Neural progenitor cell (in vitro differentiated cells): ENCODE measurements around the gene RHBDD3. TPM values are rescaled to one million over a fixed set of nuclear protein-coding genes. Genes with fewer than 3 reads are reported as not detected.

Source experiments
- DNase-seq: peaks from one replicate; pipeline ENCODE4 v3.0.0-alpha.2; 2016; ENCODE audit warnings: low spot score
- H2AFZ ChIP-seq: fragments of 200-600 bp; sonication (generic); replicated peaks from 2 replicates; pipeline ENCODE4 v1.6.1; 2016; ENCODE audit warnings: antibody characterized with exemption
- H3F3A ChIP-seq: fragments of 200-600 bp; sonication (generic); 2 replicates; pipeline ENCODE4 v1.6.1; 2016; ENCODE audit warnings: antibody characterized with exemption, low read depth
- H3K27ac ChIP-seq: fragments of 200-600 bp; sonication (generic); 2 replicates; pipeline ENCODE4 v1.5.1; 2016; ENCODE audit warnings: mild to moderate bottlenecking
- H3K27me3 ChIP-seq: fragments of 200-600 bp; sonication (generic); 2 replicates; pipeline ENCODE4 v1.6.1; 2016; ENCODE audit warnings: mild to moderate bottlenecking, moderate library complexity
- H3K36me3 ChIP-seq: fragments of 200-600 bp; sonication (generic); 2 replicates; pipeline ENCODE4 v1.5.1; 2016
- H3K4me1 ChIP-seq: fragments of 200-600 bp; sonication (generic); 2 replicates; pipeline ENCODE4 v1.6.1; 2016; ENCODE audit warnings: mixed run types
- H3K4me2 ChIP-seq: fragments of 200-600 bp; sonication (generic); 2 replicates; pipeline ENCODE4 v1.6.1; 2016
- H3K4me3 ChIP-seq: fragments of 200-600 bp; sonication (generic); 2 replicates; pipeline ENCODE4 v1.5.1; 2016
- H3K79me2 ChIP-seq: fragments of 200-600 bp; sonication (generic); 2 replicates; pipeline ENCODE4 v1.6.1; 2016; ENCODE audit warnings: low read depth
- H3K9ac ChIP-seq: fragments of 200-600 bp; sonication (generic); 2 replicates; pipeline ENCODE4 v1.6.1; 2016
- H3K9me3 ChIP-seq: fragments of 200-600 bp; sonication (generic); 2 replicates; pipeline ENCODE4 v1.5.1; 2016; ENCODE audit warnings: low read depth
- H4K20me1 ChIP-seq: fragments of 200-600 bp; sonication (generic); 2 replicates; pipeline ENCODE4 v1.6.1; 2016; ENCODE audit warnings: low read depth
- H3K27ac Mint-ChIP-seq: 3 replicates; pipeline ENCODE4 v1.8.0; 2021; ENCODE audit warnings: mixed read lengths
- H3K27me3 Mint-ChIP-seq: 2 replicates; pipeline ENCODE4 v1.8.0; 2022; ENCODE audit warnings: low read depth, mild to moderate bottlenecking, inconsistent platforms, moderate library complexity, mixed read lengths; ENCODE audit not compliant: insufficient read depth
- H3K36me3 Mint-ChIP-seq: 3 replicates; pipeline ENCODE4 v1.8.0; 2021; ENCODE audit warnings: mixed read lengths
- H3K4me1 Mint-ChIP-seq: 3 replicates; pipeline ENCODE4 v1.8.0; 2021; ENCODE audit warnings: mixed read lengths
- H3K4me3 Mint-ChIP-seq: 3 replicates; pipeline ENCODE4 v1.8.0; 2021; ENCODE audit warnings: mild to moderate bottlenecking, moderate library complexity, mixed read lengths
- H3K9me3 Mint-ChIP-seq: 3 replicates; pipeline ENCODE4 v1.8.0; 2020; ENCODE audit warnings: mixed read lengths
- CTCF ChIP-seq: fragments of 200-600 bp; sonication (generic); IDR thresholded peaks from 2 replicates; pipeline ENCODE4 v1.5.1; 2017; ENCODE audit warnings: antibody characterized with exemption, mild to moderate bottlenecking
- EZH2 ChIP-seq: fragments of 200-600 bp; sonication (generic); IDR thresholded peaks from 2 replicates; pipeline ENCODE4 v1.6.1; 2017; ENCODE audit warnings: antibody characterized with exemption, mild to moderate bottlenecking, moderate library complexity
- EZH2phosphoT487 ChIP-seq: fragments of 200-600 bp; sonication (generic); IDR thresholded peaks from 2 replicates; pipeline ENCODE4 v1.6.1; 2017; ENCODE audit warnings: antibody characterized with exemption
- total RNA-seq: library from RNA; depleted of rRNA; stranded (reverse); fragments of >200 nt; gene quantifications from 2 replicates; pipeline ENCODE4 v1.2.3, GENCODE V29; 2015; ENCODE audit warnings: low replicate concordance

The RHBDD3 gene
- total RNA-seq, 1 donor from 2014 or later: 16.3 TPM

- Histone ChIP-seq H3K4me2 (no peak overlapping the region), H3K4me3 (no peak overlapping the region), H3F3A (peaks cover 8% of the 10 kb centered on the region), H4K20me1 (peaks cover 6% of the 10 kb centered on the region), H3K27ac (no peak overlapping the region), H3K9me3 (no peaks in the 10 kb centered on the region), H3K79me2 (no peaks in the 10 kb centered on the region), H3K27me3 (no peaks in the 10 kb centered on the region), H3K9ac (no peak overlapping the region), H2AFZ (no peak overlapping the region), H3K36me3 (no peaks in the 10 kb centered on the region), H3K4me1 (peaks cover 17% of the 10 kb centered on the region)
- TF ChIP-seq EZH2 (no peak), CTCF (no peak), EZH2phosphoT487 (no peak)
- DNase-seq: no peak
- no peaks in the 10 kb centered on the region for H3K36me3 Mint-ChIP-seq
- H3K4me3 Mint-ChIP-seq: no peak overlapping the region
- H3K27me3 Mint-ChIP-seq: no peaks in the 10 kb centered on the region
- H3K27ac Mint-ChIP-seq: no peak overlapping the region
- peaks cover 48% of the 10 kb centered on the region for H3K4me1 Mint-ChIP-seq
- no peaks in the 10 kb centered on the region for H3K9me3 Mint-ChIP-seq
These were observed 54.3 kb downstream of the RHBDD3 start for GRCh38 chr22:29213493-29213892.

- H3K79me2 ChIP-seq: no peaks in the 10 kb centered on the region
- Mint-ChIP-seq H3K36me3 (no peaks in the 10 kb centered on the region), H3K27ac (no peak overlapping the region), H3K9me3 (no peaks in the 10 kb centered on the region), H3K4me3 (no peak overlapping the region), H3K27me3 (no peaks in the 10 kb centered on the region), H3K4me1 (peaks cover 49% of the 10 kb centered on the region)
- no peaks in the 10 kb centered on the region for H3K27me3 ChIP-seq
- H3F3A ChIP-seq: peaks cover 10% of the 10 kb centered on the region
- TF ChIP-seq CTCF: no peak
- TF ChIP-seq EZH2: no peak
- TF ChIP-seq EZH2phosphoT487: no peak
- no peak overlapping the region for H3K4me2 ChIP-seq
- H2AFZ ChIP-seq: no peak overlapping the region
- H4K20me1 ChIP-seq: peaks cover 8% of the 10 kb centered on the region
- H3K36me3 ChIP-seq: no peaks in the 10 kb centered on the region
- no peak overlapping the region for H3K9ac ChIP-seq
- no peaks in the 10 kb centered on the region for H3K9me3 ChIP-seq
- peaks cover 24% of the 10 kb centered on the region for H3K4me1 ChIP-seq
- no peak overlapping the region for H3K4me3 ChIP-seq
- DNase-seq: no peak
- no peak overlapping the region for H3K27ac ChIP-seq
These were observed 55.0 kb downstream of the RHBDD3 start for GRCh38 chr22:29212743-29213142.

GRCh38 chr22:29211466-29211865 lies 56.3 kb downstream of the RHBDD3 start:
- DNase-seq: no peak
- no peaks in the 10 kb centered on the region for H3K36me3 Mint-ChIP-seq
- H3K9ac ChIP-seq: no peak overlapping the region
- H4K20me1 ChIP-seq: peaks cover 16% of the 10 kb centered on the region
- H3K9me3 Mint-ChIP-seq: no peaks in the 10 kb centered on the region
- H2AFZ ChIP-seq: no peak overlapping the region
- no peaks in the 10 kb centered on the region for H3K36me3 ChIP-seq
- H3K4me3 Mint-ChIP-seq: peak overlapping the region; percentile 30
- peaks cover 23% of the 10 kb centered on the region for H3F3A ChIP-seq
- H3K9me3 ChIP-seq: no peaks in the 10 kb centered on the region
- H3K27me3 Mint-ChIP-seq: no peaks in the 10 kb centered on the region
- H3K4me3 ChIP-seq: no peak overlapping the region
- H3K27me3 ChIP-seq: no peaks in the 10 kb centered on the region
- H3K79me2 ChIP-seq: no peaks in the 10 kb centered on the region
- H3K4me1 ChIP-seq: peaks cover 37% of the 10 kb centered on the region
- no peak for TF ChIP-seq CTCF
- TF ChIP-seq EZH2phosphoT487: no peak
- TF ChIP-seq EZH2: no peak
- peak overlapping the region; percentile 68 for H3K27ac Mint-ChIP-seq
- H3K4me1 Mint-ChIP-seq: peaks cover 62% of the 10 kb centered on the region
- no peak overlapping the region for H3K27ac ChIP-seq
- no peak overlapping the region for H3K4me2 ChIP-seq
